Bone marrow (tissue), 2 donors: ENCODE data around the gene SPOP.
A peak's percentile ranks its signal among the peaks of the same experiment; 100 is the strongest.
"Not testable (repeated sequence)": the region's sequence is repeated elsewhere in the genome, so short reads cannot be mapped to it uniquely, and the experiment has no call there.

ENCODE experiments used
- DNase-seq, 2 donors: peaks; one replicate each; lab custom pipeline; 2025; lab: John Stamatoyannopoulos, UW

SPOP gene

DNA sequence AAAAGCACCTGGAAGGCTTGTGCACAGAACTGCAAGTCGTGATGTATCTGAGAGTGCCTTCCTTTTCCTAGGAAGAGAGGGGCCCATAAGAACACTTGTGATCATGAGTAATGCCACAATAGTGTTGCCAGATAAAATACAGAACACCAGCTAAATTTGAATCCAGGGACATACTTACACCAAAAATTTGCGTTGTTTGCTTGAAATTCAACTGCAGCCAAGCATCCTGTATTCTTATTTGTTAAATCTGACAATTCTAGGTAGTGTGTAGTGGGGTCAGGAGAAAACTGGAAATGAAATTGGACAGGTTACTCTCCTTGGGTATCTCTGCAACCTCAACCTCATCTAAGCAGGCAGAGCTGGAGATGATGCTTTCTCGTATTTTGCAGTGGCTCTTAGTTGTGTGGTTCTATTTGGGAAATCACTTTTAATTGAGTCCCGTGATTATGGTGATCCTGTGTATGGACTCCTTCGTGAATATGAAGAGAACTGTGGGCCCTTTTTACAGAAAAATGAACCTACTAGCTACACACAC, 17.9 kb upstream of the SPOP start:
- DNase-seq: no peak

DNA sequence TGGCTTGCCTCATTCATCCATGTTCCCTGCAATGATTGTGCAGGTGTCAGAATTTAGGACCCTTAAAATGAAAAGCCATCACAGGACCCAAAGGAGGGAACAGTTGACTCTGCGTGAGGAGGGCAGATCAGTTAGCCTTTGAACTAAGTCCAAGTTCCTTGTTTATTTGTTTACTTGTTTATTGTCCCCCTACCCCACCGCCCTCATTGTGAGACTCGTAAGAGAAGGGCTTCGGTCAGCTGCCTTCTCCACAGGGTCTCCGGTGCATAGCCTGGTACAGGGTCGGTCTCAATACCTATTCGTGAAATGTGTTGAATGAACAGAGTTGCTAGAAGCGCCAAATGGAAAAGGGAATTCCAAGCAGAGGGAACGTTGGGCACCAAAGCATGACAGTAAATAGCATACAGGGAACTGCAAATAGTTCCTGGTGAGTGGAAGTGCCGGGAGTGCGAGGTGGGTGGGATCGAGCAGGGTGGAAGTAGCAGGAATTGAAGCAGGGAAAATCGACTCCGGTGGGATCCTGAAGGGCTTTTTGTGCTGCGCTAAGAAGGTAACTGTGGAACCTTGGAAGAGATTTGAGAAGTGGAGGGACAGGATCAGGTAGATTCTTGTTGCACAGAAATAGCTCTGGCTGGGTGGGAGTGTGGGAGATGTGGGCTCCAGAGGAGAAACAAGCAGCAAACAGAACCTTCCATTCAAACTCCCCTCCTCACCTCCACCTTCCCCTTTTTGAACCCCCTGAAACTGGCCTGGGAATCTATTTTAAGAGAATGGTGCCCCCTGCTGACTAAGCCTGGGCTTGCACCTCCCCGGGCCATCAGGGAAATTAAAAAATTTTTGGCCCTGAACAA, 17.2 kb upstream of the SPOP start:
- DNase-seq: peak; percentile 12 to 64

DNA sequence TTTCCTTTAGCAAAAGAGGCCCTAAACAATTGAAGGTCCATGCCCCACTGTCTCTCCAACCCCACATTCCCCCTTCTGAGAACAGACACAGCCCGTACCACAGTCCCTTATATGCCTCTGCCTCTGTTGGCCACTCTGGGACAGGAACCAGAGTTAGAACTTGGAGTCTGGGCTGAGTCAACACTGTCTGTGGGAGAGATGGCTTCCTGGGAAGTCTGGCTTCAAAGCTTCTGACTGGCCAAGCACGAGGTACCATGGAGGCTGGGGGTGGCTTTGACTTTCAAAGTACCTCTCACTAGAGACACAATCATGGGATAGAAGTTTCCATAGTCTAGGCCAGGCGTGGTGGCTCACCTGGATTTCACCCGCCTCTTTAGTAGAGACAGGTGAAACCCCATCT, 14.9 kb upstream of the SPOP start:
- no peak for DNase-seq

DNA sequence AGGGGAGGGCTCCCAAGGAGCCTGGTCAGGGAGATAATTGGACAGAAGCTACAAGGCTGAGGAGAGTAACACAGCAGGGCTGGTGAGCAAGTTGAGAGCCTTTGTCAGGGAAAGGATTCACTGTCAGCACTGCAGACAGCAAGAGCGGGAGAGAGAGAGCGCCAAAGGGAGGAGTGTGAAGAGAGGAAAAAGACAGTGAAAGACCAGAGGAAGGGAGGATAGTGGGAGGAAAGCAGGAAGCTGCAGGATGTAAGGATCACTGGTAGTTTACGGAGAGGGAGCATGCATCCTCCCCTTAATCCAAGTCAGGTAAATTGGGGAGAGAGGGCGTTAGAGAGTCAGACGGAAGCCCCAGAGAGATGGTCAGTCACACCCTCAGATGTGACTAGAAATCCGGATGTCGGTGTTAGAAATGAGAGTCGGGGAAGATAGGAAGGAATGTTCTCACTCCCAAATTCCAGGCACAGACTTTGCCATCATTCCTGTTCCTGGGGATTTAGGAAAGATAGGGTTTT, 13.8 kb upstream of the SPOP start:
- DNase-seq: no peak

DNA sequence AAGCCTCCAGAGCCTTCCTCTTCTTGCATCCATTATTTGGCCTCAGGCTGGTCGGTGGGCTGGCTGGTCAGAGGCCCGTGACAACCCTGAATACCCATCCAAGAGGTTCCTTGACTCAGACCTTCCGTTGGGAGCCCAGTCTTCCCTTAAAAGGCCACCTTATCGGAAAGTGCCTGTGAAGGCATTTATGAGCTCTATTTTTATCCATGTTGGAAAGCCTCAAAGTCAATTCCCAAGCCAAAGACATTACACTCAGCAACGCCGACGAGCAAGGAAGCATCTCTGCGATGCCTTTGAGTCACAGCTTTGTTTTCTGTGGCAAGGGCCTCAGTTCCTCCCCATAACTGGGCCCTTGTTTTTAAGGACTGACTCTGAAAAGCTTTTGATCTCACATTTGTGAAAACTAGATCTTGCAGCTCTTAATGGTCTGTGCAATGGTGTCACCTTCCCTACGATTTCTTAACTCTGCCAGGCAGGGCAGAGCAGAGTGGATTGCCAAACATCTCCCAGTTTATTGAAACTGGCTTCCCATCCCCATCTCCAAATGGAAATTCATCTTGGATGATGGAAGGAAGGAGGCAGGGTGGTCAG, 13.3 kb upstream of the SPOP start:
- DNase-seq: no peak

DNA sequence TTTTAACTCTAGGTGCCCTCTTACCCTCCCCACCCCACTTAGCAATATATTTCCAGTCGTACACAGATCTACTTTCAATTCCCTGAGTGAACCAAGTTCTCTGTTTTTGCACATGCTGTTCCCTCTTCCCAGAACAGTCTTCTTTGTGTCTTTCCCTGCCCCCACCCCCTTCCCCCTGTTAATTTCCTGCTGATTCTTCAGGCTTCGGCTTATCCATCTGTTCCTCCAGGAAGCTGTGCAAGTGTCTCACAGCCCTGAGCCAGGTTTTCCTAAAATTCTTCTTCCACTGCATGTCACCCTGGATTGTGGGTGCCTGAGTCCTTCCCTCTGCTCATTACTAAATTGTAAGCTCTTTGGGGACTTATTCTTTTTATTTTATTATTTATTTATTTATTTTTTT, 12.4 kb upstream of the SPOP start:
- no peak for DNase-seq

DNA sequence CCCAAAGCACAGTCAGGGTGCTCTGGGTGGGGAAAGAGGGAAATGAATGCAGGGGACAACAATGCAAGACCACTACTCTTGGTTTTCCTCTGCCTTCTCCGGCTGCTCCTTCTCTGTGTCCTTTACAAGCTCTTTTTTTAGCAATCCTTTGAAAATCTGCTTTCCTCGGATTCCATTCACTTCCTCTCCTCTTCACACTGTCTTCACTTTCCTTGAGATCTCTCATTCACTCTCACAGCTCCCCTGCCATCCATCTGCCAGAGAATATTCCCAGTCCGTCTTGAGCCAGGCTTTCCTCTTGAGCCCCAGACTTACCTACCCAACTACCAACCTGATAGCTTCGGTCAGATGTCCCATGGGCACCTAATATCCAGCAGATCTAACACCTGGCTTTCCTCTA, 11.0 kb upstream of the SPOP start:
- DNase-seq: no peak

DNA sequence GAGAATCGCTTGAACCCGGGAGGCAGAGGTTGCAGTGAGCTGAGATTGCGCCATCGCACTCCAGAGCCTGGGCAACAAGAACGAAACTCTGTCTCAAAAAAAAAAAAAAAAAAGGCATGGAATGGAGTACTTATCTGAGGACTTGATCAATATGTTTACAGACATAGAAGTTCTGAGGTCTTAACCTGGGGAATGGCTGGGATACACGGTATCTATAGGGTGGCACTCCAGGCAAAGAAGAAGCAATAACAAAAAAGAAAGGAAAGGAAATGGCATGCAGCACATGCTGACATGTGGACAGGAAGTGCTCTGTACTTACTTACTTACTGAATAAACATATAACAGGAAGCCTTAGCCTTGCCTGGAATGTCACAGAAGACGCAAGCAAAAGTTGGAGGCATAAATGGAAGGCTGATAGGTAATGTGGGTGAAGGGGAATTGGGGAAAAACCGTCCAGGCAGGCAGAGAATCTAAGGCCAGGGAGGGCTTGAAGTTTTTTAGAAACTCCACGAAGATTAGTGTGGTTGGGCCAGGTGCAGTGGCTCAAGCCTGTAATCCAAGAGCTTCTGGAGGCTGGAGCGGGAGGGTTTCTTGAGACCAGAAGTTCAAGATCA, 10.1 kb upstream of the SPOP start:
- DNase-seq: peak in 1 of 2 donors; percentile 67

DNA sequence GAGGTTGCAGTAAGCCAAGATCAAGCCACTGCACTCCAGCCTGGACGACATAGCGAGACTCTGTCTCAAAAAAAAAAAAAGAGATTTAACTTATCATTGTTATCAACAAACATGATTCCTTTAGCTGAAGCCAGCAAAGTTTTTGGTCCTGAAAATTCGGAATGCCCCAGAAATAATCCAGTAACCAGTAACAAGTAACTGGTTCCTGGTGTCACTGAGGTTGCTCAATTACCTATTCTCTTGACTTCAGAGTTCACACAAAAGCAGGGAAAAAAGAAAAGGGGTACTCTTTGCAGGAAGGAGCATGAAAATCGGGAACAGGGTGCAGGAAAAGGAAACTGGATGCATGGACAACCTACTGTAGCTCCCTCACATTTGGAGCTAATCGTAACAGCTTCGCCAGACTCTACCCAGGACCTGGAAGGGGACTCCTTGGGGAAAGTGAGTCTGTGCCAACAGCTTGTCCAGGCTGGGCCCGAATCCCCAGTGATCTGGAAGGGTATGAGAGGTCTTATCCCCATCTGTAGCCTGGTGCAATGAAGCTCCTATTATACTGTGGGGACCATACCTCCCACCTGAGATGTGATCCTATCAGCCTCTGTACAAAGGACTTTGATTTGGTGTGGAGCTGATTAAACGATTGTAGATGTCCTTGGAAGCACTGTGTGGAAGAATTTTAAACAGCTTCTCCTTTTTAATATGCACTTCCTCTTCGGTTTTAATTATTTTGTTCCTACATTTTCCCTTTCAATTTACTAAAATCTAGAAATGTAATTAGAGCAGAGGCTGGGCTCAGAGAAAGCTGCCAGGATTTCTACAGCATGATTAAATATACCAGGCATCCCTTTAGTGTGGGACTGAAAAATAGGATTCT, 3.4 kb upstream of the SPOP start:
- DNase-seq: no peak

DNA sequence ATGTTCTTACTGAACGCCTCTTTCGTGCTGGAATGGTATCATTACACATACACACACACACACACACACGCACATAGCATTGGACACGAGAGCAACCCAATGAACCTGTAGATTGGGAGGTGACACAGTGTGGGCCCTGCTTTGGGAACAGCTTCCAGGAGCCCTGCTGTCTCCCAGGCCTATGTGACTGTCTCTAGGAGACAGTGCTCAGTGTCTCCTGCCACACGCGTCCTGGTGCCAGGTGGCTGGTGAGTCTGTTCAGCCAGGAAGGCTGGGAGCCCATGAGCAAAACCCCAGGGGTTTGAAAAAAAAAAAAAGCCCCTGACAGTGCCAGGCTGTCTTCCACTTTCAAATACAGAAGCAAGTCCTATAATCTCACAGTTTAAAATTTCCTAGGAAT, 2.4 kb upstream of the SPOP start:
- DNase-seq: no peak

DNA sequence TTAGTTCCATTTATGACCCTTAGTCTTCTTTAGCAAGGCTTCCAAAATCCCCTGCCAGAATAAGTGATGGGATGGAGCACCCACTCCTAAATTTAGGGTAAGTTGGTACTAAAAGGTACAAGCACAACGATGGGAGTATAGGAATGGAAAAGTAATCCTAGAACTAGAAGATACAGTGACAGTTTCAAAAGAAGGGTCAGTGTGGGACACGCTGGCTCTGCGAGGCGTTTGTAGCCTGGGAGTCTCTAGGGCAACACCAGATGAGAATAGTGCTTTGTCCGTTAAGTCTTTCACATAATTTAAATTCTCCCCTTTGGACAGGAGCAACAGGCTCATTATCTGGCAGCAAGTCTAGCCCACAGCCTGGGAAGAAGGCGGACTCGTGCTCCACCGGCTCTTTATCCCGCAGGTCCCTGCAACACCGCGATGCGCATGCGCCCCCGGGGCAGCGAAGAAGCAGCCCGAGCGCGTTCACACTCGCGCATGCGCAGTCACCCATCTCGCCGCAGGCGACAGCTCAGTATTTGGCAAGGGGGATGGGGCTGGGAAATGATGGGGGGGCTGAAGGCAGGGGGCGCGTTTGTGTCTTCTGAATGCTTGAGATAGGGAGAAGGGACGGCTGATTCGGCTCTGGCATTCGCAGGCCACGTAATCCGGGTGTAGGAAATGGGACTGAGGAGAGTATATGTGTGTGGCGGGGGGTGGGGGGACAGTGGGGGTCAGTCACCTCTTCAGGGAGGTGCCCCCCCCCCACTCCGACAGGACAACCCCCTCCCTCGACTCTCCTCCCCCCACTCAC, 564 bp downstream of the SPOP start:
- DNase-seq: peak; percentile 87 to 92

DNA sequence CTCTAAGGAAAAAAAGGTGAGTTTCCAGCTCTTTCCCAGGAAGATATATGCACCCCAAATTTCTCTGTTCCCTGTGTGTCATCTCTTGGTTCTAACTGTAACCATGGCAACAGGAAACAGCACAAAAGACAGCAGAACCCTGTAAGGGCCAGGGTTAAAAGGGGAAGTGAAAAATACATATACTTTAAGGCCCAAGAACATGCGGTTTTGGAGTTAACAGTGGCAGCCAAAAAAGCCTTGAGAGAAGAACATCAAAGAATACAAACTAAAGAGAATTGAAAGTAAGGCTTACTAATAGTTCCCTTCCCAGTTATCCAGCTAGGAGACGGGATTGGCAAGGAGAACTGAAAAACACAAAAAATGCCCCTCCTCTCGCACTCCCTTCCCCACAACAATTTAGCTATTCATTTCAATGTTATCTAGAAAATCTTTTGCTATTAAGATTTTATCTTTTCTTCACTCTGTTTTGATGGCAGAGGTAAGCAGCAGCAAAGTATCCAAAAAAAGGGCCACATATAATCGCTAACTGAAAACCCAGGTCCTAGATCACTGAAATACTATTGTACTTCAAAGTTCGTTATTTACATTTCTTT, 1.5 kb downstream of the SPOP start:
- DNase-seq: peak in 1 of 2 donors; percentile 92

DNA sequence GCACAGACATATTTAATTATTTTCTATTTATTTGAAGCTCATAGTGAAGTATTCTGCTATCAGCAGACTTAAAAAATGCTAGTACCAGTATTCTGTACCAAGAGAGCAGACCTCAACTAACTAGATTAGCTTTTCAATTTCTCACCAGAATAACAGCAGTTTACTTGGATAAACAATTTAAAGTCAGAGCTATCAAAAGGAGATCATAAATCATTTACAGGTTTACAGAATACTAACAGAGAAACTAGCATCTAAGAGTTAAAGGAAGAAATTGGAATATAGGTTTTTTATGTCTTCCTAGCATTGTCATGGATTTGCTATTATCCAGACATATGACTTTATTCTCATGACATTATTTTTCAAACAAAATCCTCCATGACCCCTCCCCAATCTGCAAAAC, 3.4 kb downstream of the SPOP start:
- DNase-seq: no peak

DNA sequence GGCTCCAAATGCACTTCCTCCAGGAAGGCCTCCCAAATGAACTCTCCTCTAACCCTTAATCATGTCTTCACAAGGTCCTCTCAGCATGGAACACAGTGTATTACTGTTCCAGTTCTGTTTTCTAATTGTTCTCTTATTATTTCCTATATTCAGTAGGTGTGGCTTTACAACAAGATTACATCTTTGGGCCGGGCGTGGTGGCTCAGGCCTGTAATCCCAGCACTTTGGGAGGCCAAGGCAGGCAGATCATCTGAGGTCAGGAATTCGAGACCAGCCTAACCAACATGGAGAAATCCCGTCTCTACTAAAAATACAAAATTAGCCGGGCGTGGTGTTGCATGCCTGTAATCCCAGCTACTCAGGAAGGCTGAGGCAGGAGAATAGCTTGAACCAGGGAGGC, 4.2 kb downstream of the SPOP start:
- DNase-seq: not testable (repeated sequence)

DNA sequence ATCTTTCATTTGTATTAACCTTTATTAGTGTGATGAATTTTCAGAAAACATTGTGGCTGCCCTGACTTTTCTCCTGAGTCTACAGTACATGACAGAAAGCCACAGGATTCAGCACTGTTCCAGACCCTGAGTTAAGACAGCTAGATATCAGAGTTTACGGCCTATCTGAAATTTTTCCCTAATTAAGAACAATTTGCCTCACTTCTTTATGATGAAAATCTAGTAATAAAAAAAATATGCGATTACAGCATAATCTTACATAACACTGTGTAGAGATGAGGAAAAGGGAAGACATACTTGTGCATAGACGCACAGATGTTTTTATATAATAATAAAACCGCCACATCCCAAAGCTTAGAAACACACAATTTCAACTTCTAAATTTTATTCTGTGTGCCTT, 7.3 kb downstream of the SPOP start:
- DNase-seq: no peak

DNA sequence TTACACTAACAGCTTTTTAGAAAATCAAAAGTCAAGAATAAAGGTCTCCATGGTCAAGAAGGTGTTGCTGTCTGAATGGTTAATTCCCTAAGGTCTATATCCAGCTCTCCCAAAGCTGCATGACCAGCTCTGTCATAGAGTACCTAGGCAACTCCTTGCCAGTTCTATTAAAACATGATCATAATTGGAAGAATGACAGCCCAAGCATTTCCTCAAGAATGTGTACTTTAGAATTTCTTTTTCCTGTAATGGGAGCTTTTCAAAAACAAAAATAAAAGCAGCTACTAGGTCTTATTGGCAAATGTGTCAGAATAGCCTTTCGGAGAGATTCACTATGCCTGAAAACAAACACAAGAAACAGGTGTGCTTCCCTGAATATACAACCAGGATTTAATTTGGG, 7.9 kb downstream of the SPOP start:
- DNase-seq: no peak

DNA sequence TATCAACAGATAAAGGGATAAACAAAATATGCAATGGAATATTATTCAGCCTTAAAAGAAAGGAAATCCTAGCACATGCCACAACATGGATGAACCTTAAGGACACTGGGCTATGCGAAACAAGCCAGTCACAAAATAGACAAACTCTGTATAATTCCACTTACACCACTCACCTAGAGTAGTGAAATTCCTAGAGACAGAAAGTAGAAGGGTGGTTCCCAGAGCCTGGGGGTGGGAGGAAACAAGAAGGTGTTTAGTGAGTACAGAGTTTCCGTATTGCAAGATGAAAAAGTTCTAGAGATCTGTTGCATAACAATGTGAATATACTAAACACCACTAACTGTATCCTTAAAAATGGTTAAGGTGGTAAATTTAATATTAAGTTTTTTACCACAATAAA, 10.0 kb downstream of the SPOP start:
- no peak for DNase-seq

DNA sequence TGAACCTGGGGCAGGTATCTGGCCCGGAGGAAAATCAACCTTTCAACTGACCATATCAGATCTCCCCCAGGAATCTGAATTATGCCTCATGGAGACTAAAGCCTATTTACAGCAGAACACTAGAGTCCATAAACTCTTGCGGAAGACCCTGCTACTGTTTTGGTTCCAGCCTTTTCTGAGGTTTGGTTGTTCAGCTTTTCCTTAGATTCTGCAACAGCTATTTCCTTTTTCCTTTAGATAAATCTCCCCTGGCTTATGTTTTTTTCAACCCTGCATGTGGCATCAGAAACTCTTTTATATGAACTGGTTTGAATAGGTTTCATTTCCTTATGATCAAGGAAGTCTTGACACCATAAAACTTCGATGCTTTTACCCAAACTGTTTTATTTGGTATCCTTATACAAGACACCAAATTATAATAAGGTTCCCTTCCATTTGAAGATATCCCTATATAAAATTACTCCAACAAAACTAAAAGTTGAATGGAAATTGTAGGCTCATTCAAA, 13.1 kb downstream of the SPOP start:
- no peak for DNase-seq

DNA sequence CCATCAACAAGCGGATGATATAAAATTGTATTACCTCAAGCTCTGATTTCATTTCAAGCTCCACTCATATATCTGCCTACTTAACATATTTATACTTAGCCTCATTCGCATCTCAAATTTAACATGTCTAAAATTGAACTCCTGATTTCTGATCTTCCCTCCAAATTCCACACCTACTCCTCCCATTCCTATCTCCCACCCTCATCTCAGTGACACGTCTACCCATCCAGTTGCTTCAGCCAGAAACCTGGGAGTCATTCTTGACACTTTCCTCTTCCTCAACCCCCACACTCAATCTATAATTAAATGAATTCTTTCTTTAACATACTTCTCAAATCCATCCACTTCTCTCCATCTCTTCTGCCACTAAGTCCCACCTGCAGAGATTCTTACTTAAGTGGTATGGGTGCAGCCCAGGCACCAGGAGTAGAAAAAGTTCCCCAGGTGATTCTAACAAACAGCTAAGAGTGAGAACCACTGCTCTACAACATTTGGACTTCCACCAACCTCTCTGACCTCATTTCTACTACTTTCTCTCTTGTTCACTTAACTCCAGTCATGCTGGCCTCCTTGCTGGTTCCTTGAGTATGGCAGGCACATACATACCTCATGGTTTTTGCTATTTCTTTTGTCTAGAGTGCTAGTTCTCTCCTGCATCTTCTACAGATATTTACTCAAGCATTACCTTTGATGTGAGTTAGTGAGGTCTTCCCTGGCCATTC, 18.1 kb downstream of the SPOP start:
- no peak for DNase-seq

DNA sequence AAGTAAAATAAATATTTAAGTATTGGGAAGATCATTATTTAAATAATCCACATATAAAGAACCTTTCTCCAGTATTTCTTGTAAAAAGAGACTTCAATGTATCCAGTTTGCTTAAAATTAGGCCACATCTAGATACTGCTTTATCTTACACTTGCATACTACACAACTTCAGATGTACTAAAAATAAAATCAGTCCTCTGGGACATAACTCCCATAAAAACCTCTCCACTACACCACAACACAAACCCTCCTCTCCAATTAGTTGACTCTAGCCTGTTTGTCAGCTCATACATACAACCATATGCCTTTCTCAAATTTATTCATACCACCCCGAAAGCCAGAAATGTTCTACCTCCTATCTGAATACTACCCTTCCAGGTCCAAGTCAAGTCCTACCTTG, 21.6 kb downstream of the SPOP start:
- DNase-seq: no peak
